Panc1 (cell line): ENCODE measurements around the gene ATXN1.

Experiments used
- CTCF ChIP-seq: fragments of 450-650 bp; IDR thresholded peaks from 2 replicates; pipeline ENCODE4 v1.5.1; 2017; ENCODE audit warnings: mild to moderate bottlenecking
- POLR2AphosphoS5 ChIP-seq: IDR thresholded peaks from 2 replicates; pipeline ENCODE4 v1.6.1; 2012; ENCODE audit warnings: mild to moderate bottlenecking, low read depth, low read length, moderate library complexity
- SIN3A ChIP-seq: IDR thresholded peaks from 2 replicates; pipeline ENCODE4 v1.6.1; 2012; ENCODE audit warnings: low read depth, mild to moderate bottlenecking, low read length, moderate library complexity, borderline replicate concordance; ENCODE audit not compliant: insufficient read depth
- TF ChIP-seq, protein P1 (sequence below), 2 experiments: IDR thresholded peaks; 2 replicates each; pipeline ENCODE4 v1.6.1; 2011 to 2012; ENCODE audit warnings: low read depth in 2 of 2, control low read depth in 1 of 2, low read length in 1 of 2, mild to moderate bottlenecking in 1 of 2, moderate library complexity in 1 of 2; ENCODE audit not compliant: insufficient read depth in 1 of 2

- TF ChIP-seq CTCF: no peak
- TF ChIP-seq, protein P1, sequence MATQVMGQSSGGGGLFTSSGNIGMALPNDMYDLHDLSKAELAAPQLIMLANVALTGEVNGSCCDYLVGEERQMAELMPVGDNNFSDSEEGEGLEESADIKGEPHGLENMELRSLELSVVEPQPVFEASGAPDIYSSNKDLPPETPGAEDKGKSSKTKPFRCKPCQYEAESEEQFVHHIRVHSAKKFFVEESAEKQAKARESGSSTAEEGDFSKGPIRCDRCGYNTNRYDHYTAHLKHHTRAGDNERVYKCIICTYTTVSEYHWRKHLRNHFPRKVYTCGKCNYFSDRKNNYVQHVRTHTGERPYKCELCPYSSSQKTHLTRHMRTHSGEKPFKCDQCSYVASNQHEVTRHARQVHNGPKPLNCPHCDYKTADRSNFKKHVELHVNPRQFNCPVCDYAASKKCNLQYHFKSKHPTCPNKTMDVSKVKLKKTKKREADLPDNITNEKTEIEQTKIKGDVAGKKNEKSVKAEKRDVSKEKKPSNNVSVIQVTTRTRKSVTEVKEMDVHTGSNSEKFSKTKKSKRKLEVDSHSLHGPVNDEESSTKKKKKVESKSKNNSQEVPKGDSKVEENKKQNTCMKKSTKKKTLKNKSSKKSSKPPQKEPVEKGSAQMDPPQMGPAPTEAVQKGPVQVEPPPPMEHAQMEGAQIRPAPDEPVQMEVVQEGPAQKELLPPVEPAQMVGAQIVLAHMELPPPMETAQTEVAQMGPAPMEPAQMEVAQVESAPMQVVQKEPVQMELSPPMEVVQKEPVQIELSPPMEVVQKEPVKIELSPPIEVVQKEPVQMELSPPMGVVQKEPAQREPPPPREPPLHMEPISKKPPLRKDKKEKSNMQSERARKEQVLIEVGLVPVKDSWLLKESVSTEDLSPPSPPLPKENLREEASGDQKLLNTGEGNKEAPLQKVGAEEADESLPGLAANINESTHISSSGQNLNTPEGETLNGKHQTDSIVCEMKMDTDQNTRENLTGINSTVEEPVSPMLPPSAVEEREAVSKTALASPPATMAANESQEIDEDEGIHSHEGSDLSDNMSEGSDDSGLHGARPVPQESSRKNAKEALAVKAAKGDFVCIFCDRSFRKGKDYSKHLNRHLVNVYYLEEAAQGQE (IDR thresholded peaks at IDR 0.05; ENCODE audit: insufficient read depth in 1 of 2, low read depth in 2 of 2, low read length in 1 of 2): no peak
- no peak for TF ChIP-seq POLR2AphosphoS5
- no peak for TF ChIP-seq SIN3A
These were observed 165.6 kb downstream of the ATXN1 start for GRCh38 chr6:16595514-16596120.
